Inflammatory macrophage treated with lipopolysaccharide for 4 hours (primary cell): ENCODE measurements around the gene EPB41L4A.

ENCODE experiments used
- DNase-seq: peaks from one replicate; pipeline ENCODE4 v3.0.0-alpha.2; 2020

The EPB41L4A gene

GRCh38 chr5:112353678-112354077 lies 65.4 kb downstream of the EPB41L4A start:
- DNase-seq = no peak

GRCh38 chr5:112351225-112351624 lies 67.9 kb downstream of the EPB41L4A start:
- no peak for DNase-seq

- no peak for DNase-seq
These were observed 68.5 kb downstream of the EPB41L4A start for GRCh38 chr5:112350626-112351025.

GRCh38 chr5:112349371-112349770 lies 69.7 kb downstream of the EPB41L4A start:
- no peak for DNase-seq

GRCh38 chr5:112348915-112349314 lies 70.2 kb downstream of the EPB41L4A start:
- no peak for DNase-seq

GRCh38 chr5:112348387-112348786 lies 70.7 kb downstream of the EPB41L4A start:
- DNase-seq = no peak

- no peak for DNase-seq
These were observed 72.5 kb downstream of the EPB41L4A start for GRCh38 chr5:112346411-112347044.

- DNase-seq = no peak
These were observed 74.5 kb downstream of the EPB41L4A start for GRCh38 chr5:112344540-112344939.

- no peak for DNase-seq
These were observed 76.7 kb downstream of the EPB41L4A start for GRCh38 chr5:112342389-112342788.

- no peak for DNase-seq
These were observed 79.3 kb downstream of the EPB41L4A start for GRCh38 chr5:112339761-112340160.

GRCh38 chr5:112338681-112339337 lies 80.3 kb downstream of the EPB41L4A start:
- DNase-seq = no peak

GRCh38 chr5:112333331-112333781 lies 85.7 kb downstream of the EPB41L4A start:
- no peak for DNase-seq

GRCh38 chr5:112331892-112332291 lies 87.2 kb downstream of the EPB41L4A start:
- no peak for DNase-seq

- no peak for DNase-seq
These were observed 89.5 kb downstream of the EPB41L4A start for GRCh38 chr5:112329419-112330090.

GRCh38 chr5:112323166-112323565 lies 95.9 kb downstream of the EPB41L4A start:
- no peak for DNase-seq

GRCh38 chr5:112320408-112320807 lies 98.7 kb downstream of the EPB41L4A start:
- no peak for DNase-seq

GRCh38 chr5:112318346-112318745 lies 100.7 kb downstream of the EPB41L4A start:
- no peak for DNase-seq

GRCh38 chr5:112317866-112318265 lies 101.2 kb downstream of the EPB41L4A start:
- DNase-seq = no peak

- DNase-seq = no peak
These were observed 102.3 kb downstream of the EPB41L4A start for GRCh38 chr5:112316731-112317130.

GRCh38 chr5:112316006-112316405 lies 103.1 kb downstream of the EPB41L4A start:
- no peak for DNase-seq

- no peak for DNase-seq
These were observed 106.5 kb downstream of the EPB41L4A start for GRCh38 chr5:112312295-112313275.

GRCh38 chr5:112310746-112311145 lies 108.3 kb downstream of the EPB41L4A start:
- DNase-seq = no peak

- no peak for DNase-seq
These were observed 110.5 kb downstream of the EPB41L4A start for GRCh38 chr5:112308608-112309007.
